Breast epithelium (tissue), 4 donors: ENCODE results near the gene GID8. TPM values are rescaled to one million over a fixed set of nuclear protein-coding genes. Genes with fewer than 3 reads are reported as not detected.
A peak's percentile ranks its signal among the peaks of the same experiment; 100 is the strongest.

ENCODE experiments used
- DNase-seq, 2 donors: peaks; one replicate each; pipeline ENCODE4 v3.0.0-alpha.2; 2019; ENCODE audit warnings: low spot score in 2 of 2
- H3K27ac ChIP-seq, 2 donors: fragments of 200-600 bp; sonication (generic) in 1 of 2; one replicate each; pipeline ENCODE4 v1.5.1; 2016 to 2019; ENCODE audit warnings: mild to moderate bottlenecking in 1 of 2
- H3K27me3 ChIP-seq, 2 donors: fragments of 200-600 bp; sonication (generic) in 1 of 2; one replicate each; pipeline versions ENCODE4 v1.5.1 to v1.6.0; 2017 to 2019; ENCODE audit warnings: control low read depth in 1 of 2, mild to moderate bottlenecking in 1 of 2
- H3K36me3 ChIP-seq: fragments of 200-600 bp; one replicate; pipeline ENCODE4 v1.5.1; 2019
- H3K4me1 ChIP-seq, 2 donors: fragments of 200-600 bp; sonication (generic); one replicate each; pipeline ENCODE4 v1.5.1; 2016 to 2019; ENCODE audit warnings: control low read depth in 1 of 2
- H3K4me3 ChIP-seq, 3 donors: fragments of 200-600 bp; sonication (generic); 1 replicate in 2 of 3; 2 replicates in 1 of 3; pipeline ENCODE4 v1.5.1; 2016 to 2019; ENCODE audit warnings: mild to moderate bottlenecking in 3 of 3, moderate library complexity in 2 of 3
- H3K9me3 ChIP-seq, 2 donors: fragments of 200-600 bp; sonication (generic) in 1 of 2; one replicate each; pipeline ENCODE4 v1.5.1; 2016 to 2019; ENCODE audit warnings: control low read depth in 1 of 2
- CTCF ChIP-seq, 3 donors: fragments of 450-650 bp; IDR thresholded peaks; one replicate each; pipeline ENCODE4 v1.5.1; 2016 to 2017; ENCODE audit warnings: antibody characterized with exemption in 3 of 3, mild to moderate bottlenecking in 3 of 3, moderate library complexity in 3 of 3
- POLR2A ChIP-seq: fragments of 450-650 bp; IDR thresholded peaks from one replicate; pipeline ENCODE4 v1.6.1; 2016; ENCODE audit warnings: antibody characterized with exemption, mild to moderate bottlenecking, moderate library complexity
- POLR2AphosphoS5 ChIP-seq, 3 donors: sonication (generic); formaldehyde crosslinking; IDR thresholded peaks; one replicate each; pipeline ENCODE4 v1.6.1; 2017; ENCODE audit warnings: antibody characterized with exemption in 3 of 3
- intact Hi-C: fragments of 100-400 bp; cut with DNase I; formaldehyde crosslinking; loops from one replicate; pipeline ENCODE4 v1.15.1; 2023; ENCODE audit warnings: low total_unique reads
- total RNA-seq, 3 donors: library from RNA; depleted of rRNA; stranded (reverse); fragments of >200 nt; gene quantifications; one replicate each; pipeline ENCODE4 v1.1.0, GENCODE V29; 2016

The GID8 gene
- 10 to 100 TPM; 30.2 to 36.7 (median 31.8) TPM for total RNA-seq

DNA sequence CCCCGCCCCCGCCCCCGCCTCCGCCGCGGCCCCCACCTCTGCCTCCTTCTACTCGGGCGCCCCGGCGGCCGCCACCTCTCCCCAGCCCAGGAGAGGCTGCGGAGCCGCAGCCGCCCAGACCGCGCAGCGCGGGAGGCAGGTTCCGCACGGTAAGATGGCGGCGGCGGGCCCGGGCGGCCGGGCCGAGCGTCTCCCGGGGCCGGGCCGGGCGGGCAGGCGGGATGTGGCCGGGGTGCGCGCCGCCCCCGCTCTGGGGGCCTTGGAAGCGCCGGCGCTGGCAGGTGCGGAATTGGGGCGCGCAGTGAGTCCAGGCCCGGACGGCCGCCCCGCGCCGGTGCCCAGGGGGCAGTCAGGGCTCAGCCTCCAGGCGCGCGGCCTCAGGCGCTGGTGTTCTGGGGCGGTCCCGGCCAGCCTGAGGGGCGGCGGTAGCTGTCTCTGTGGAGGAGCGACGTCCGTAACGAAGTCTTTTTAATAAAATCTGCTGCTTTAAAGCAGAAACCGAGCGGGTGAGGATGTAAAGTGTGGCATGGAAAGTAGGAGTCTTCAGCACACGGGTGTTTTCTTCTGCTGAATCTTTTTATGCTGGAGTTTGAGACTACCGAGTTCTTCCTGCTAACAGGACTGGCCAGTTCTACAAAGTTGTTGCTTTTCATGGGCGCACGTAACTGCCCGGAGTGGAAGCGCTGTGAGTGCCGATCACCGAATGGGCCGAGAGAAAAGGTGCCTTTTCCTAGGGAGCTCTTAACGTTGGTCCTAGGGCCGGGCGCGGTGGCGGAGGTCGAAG, at the start of gene GID8:
Gene GID8 (plus strand): TSS at position 43 of the 784 bp plus-strand sequence. CDS start 3,356 bp downstream, outside the sequence.
- TF ChIP-seq POLR2AphosphoS5 (IDR thresholded peaks at IDR 0.05) (no peak), CTCF (IDR thresholded peaks at IDR 0.05) (no peak), POLR2A (no peak)
- intact Hi-C loops = no loop called here
- Histone ChIP-seq H3K4me1 (peaks cover 0 to 15% of the 10 kb centered on the region in 2 donors), H3K27ac (peak within 1 kb of the TSS; percentile 95 to 97), H3K4me3 (peak within 1 kb of the TSS; percentile 93 to 98 (median 98)), H3K36me3 (no peaks in the 10 kb centered on the region), H3K9me3 (no peaks in the 10 kb centered on the region), H3K27me3 (no peaks in the 10 kb centered on the region)
- no peak for DNase-seq

- no peak overlapping the region for H3K4me3 ChIP-seq
- intact Hi-C loops = no loop called here
- no peak for TF ChIP-seq CTCF (IDR thresholded peaks at IDR 0.05)
- H3K9me3 ChIP-seq = no peaks in the 10 kb centered on the region
- H3K36me3 ChIP-seq = no peaks in the 10 kb centered on the region
- no peak overlapping the region for H3K27ac ChIP-seq
- H3K4me1 ChIP-seq = no peaks in the 10 kb centered on the region
- no peaks in the 10 kb centered on the region for H3K27me3 ChIP-seq
- no peak for DNase-seq
Observed at GRCh38 chr20:62888406-62888805, 49.5 kb upstream of the GID8 start.

- intact Hi-C loops = no loop called here
- Histone ChIP-seq H3K9me3 (no peaks in the 10 kb centered on the region), H3K27ac (no peak overlapping the region), H3K36me3 (no peaks in the 10 kb centered on the region), H3K4me1 (no peaks in the 10 kb centered on the region), H3K27me3 (no peaks in the 10 kb centered on the region), H3K4me3 (no peak overlapping the region)
- DNase-seq = no peak
- no peak for TF ChIP-seq POLR2AphosphoS5 (IDR thresholded peaks at IDR 0.05)
- no peak for TF ChIP-seq POLR2A
- TF ChIP-seq CTCF (IDR thresholded peaks at IDR 0.05) = no peak
Observed at GRCh38 chr20:62888910-62889309, 49.0 kb upstream of the GID8 start.

DNA sequence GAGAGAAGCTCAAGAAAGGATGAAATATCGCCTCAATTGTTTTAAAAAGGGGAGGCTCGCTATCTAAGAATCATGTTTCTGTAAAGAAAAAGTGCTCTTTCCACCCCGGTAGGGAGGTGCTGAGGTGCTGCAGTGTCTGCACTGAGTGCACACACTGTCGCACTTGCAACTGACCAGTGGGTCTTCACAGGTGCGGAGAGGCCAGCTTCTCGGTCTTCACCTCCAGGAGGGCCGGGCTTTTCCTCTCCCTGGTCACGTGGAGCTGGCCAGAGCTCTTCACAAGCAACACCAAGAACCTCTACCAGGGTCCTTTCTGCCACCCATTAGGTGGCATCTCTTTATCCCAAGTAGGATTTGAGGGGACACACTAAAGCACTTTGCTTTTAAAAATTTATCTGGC, 48.5 kb upstream of the GID8 start:
- Histone ChIP-seq H3K36me3 (no peaks in the 10 kb centered on the region), H3K27me3 (no peaks in the 10 kb centered on the region), H3K27ac (no peak overlapping the region), H3K4me3 (no peak overlapping the region), H3K9me3 (no peaks in the 10 kb centered on the region), H3K4me1 (no peaks in the 10 kb centered on the region)
- intact Hi-C loops = no loop called here
- no peak for DNase-seq
- no peak for TF ChIP-seq CTCF (IDR thresholded peaks at IDR 0.05)
- no peak for TF ChIP-seq POLR2AphosphoS5 (IDR thresholded peaks at IDR 0.05)
- no peak for TF ChIP-seq POLR2A

- Histone ChIP-seq H3K4me3 (no peak overlapping the region), H3K27ac (no peak overlapping the region), H3K4me1 (no peaks in the 10 kb centered on the region), H3K9me3 (no peaks in the 10 kb centered on the region), H3K36me3 (no peaks in the 10 kb centered on the region), H3K27me3 (no peaks in the 10 kb centered on the region)
- TF ChIP-seq CTCF (IDR thresholded peaks at IDR 0.05) (no peak), POLR2AphosphoS5 (IDR thresholded peaks at IDR 0.05) (no peak), POLR2A (no peak)
- intact Hi-C loops = loop anchor here (5.0 kb wide), 1 partner anchor 117 kb away; the partner anchor contains the start of gene BHLHE23
- DNase-seq = no peak
Observed at GRCh38 chr20:62889871-62890270, 48.1 kb upstream of the GID8 start.
